ENCODE data around the gene PPP2R3A.

Gene PPP2R3A

GRCh38 chr3:135975053-135975452, 9.5 kb downstream of the PPP2R3A start:
- DNase-seq = no peak

- DNase-seq = no peak
Measured at GRCh38 chr3:135975536-135975935, 10.0 kb downstream of the PPP2R3A start.

- no peak for DNase-seq
Measured at GRCh38 chr3:135980343-135980742, 14.8 kb downstream of the PPP2R3A start.

- no peak for DNase-seq
Measured at GRCh38 chr3:135981701-135982403, 16.3 kb downstream of the PPP2R3A start.

- no peak for DNase-seq
Measured at GRCh38 chr3:135982404-135982761, 16.9 kb downstream of the PPP2R3A start.

- DNase-seq = no peak
Measured at GRCh38 chr3:135982922-135983581, 17.5 kb downstream of the PPP2R3A start.

GRCh38 chr3:135987661-135988060, 22.1 kb downstream of the PPP2R3A start:
- DNase-seq = no peak

GRCh38 chr3:135989242-135989641, 23.7 kb downstream of the PPP2R3A start:
- no peak for DNase-seq

GRCh38 chr3:135990903-135991302, 25.4 kb downstream of the PPP2R3A start:
- no peak for DNase-seq

GRCh38 chr3:135991621-135992020, 26.1 kb downstream of the PPP2R3A start:
- no peak for DNase-seq

GRCh38 chr3:135992072-135992471, 26.5 kb downstream of the PPP2R3A start:
- no peak for DNase-seq

- DNase-seq = no peak
Measured at GRCh38 chr3:135994708-135995337, 29.3 kb downstream of the PPP2R3A start.

GRCh38 chr3:135995766-135996165, 30.2 kb downstream of the PPP2R3A start:
- DNase-seq = no peak

- no peak for DNase-seq
Measured at GRCh38 chr3:135997554-135998320, 32.2 kb downstream of the PPP2R3A start.

- no peak for DNase-seq
Measured at GRCh38 chr3:136008221-136008620, 42.7 kb downstream of the PPP2R3A start.

- no peak for DNase-seq
Measured at GRCh38 chr3:136008732-136009470, 43.4 kb downstream of the PPP2R3A start.

GRCh38 chr3:136018876-136019275, 53.3 kb downstream of the PPP2R3A start:
- DNase-seq = no peak

- DNase-seq = no peak
Measured at GRCh38 chr3:136021803-136022202, 56.3 kb downstream of the PPP2R3A start.

GRCh38 chr3:136022529-136023263, 57.2 kb downstream of the PPP2R3A start:
- DNase-seq = no peak

- no peak for DNase-seq
Measured at GRCh38 chr3:136023264-136023978, 57.9 kb downstream of the PPP2R3A start.

- no peak for DNase-seq
Measured at GRCh38 chr3:136036306-136036705, 70.8 kb downstream of the PPP2R3A start.

Measured in stimulated activated CD4-positive, alpha-beta T cell treated with anti-CD3 and anti-CD28 coated beads, Interleukin-2, amount 100 ng/mL, for 24 hours (primary cell).